SK-N-SH (cell line): ENCODE results near the gene PTGIR.

Experiments used
- CHD2 ChIP-seq: fragments of 150-350 bp; IDR thresholded peaks from 2 replicates; pipeline ENCODE4 v1.6.1; 2018; ENCODE audit warnings: low read length; ENCODE audit not compliant: partially characterized antibody
- FOSL2 ChIP-seq: IDR thresholded peaks from 2 replicates; pipeline ENCODE4 v1.4.0; 2012; ENCODE audit warnings: low read depth, mild to moderate bottlenecking, moderate library complexity, borderline replicate concordance
- JUND ChIP-seq: IDR thresholded peaks from 2 replicates; pipeline ENCODE4 v1.4.0; 2012
- MXI1 ChIP-seq: IDR thresholded peaks from 2 replicates; pipeline ENCODE4 v1.6.1; 2012; ENCODE audit warnings: mild to moderate bottlenecking, low read depth, low read length, improper control_type of control experiment
- RAD21 ChIP-seq: IDR thresholded peaks from 2 replicates; pipeline ENCODE4 v1.6.1; 2012; ENCODE audit warnings: mild to moderate bottlenecking, low read length
- RCOR1 ChIP-seq: fragments of 150-350 bp; IDR thresholded peaks from 2 replicates; pipeline ENCODE4 v1.6.1; 2017; ENCODE audit warnings: antibody characterized with exemption, low read length
- RFX5 ChIP-seq: IDR thresholded peaks from 2 replicates; pipeline ENCODE4 v1.6.1; 2012; ENCODE audit warnings: mild to moderate bottlenecking, improper control_type of control experiment, low read length
- TAF1 ChIP-seq: IDR thresholded peaks from 2 replicates; pipeline ENCODE4 v1.6.1; 2012; ENCODE audit warnings: low read depth, mild to moderate bottlenecking, low read length, moderate library complexity, borderline replicate concordance
- TCF12 ChIP-seq: IDR thresholded peaks from 2 replicates; pipeline ENCODE4 v1.4.0; 2012
- TF ChIP-seq, protein P1 (sequence below): fragments of 200-600 bp; sonication (generic); IDR thresholded peaks from 2 replicates; pipeline ENCODE4 v1.6.1; 2017; ENCODE audit warnings: antibody characterized with exemption, mild to moderate bottlenecking, moderate library complexity
- TF ChIP-seq, protein P2 (sequence below): IDR thresholded peaks from 2 replicates; pipeline ENCODE4 v1.4.0; 2012; ENCODE audit warnings: low read depth, borderline replicate concordance
- TF ChIP-seq, protein P3 (sequence below): IDR thresholded peaks from 2 replicates; pipeline ENCODE4 v1.6.1; 2012; ENCODE audit warnings: mild to moderate bottlenecking, low read depth, low read length, moderate library complexity
- TF ChIP-seq, protein P4 (sequence below): IDR thresholded peaks from 2 replicates; pipeline ENCODE4; 2012

DNA sequence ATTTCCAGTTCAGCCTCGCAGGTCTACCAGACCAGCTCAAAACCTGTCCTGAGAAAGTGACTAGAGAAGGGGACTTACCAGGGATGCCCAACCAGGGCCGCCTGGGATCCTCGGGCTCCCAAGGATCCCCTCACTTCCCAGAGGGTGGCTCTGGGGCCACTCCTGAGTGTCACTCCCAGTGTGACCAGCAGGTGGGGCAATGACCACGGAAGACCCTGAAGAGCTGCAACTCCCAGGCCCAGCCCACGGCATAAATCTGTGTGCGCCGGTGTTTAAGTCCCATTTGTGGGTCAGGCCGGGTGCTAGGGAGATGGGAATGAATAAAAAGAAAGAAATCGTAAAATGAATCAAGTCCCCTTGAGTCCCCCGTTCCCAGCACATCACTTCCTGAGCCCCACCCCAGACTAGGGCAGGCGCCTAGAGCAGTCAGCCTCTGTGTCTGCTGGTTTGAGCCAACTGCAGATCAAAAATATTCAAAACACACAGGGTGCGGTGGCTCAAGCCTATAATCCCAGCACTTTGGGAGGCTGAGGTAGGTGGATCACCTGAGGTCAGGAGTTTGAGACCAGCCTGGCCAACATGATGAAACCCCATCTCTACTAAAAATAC is 10.7 kb downstream of the PTGIR start:
- TF ChIP-seq RCOR1 (no peak), CHD2 (no peak), TAF1 (0 out of 2 replicates have a peak, but pooled peaks have one; percentile 18), FOSL2 (no peak), RFX5 (no peak), MXI1 (no peak), JUND (no peak), RAD21 (peak; percentile 92), TCF12 (no peak)
- TF ChIP-seq, protein P1, sequence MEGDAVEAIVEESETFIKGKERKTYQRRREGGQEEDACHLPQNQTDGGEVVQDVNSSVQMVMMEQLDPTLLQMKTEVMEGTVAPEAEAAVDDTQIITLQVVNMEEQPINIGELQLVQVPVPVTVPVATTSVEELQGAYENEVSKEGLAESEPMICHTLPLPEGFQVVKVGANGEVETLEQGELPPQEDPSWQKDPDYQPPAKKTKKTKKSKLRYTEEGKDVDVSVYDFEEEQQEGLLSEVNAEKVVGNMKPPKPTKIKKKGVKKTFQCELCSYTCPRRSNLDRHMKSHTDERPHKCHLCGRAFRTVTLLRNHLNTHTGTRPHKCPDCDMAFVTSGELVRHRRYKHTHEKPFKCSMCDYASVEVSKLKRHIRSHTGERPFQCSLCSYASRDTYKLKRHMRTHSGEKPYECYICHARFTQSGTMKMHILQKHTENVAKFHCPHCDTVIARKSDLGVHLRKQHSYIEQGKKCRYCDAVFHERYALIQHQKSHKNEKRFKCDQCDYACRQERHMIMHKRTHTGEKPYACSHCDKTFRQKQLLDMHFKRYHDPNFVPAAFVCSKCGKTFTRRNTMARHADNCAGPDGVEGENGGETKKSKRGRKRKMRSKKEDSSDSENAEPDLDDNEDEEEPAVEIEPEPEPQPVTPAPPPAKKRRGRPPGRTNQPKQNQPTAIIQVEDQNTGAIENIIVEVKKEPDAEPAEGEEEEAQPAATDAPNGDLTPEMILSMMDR, result peak; percentile 84
- TF ChIP-seq, protein P2, sequence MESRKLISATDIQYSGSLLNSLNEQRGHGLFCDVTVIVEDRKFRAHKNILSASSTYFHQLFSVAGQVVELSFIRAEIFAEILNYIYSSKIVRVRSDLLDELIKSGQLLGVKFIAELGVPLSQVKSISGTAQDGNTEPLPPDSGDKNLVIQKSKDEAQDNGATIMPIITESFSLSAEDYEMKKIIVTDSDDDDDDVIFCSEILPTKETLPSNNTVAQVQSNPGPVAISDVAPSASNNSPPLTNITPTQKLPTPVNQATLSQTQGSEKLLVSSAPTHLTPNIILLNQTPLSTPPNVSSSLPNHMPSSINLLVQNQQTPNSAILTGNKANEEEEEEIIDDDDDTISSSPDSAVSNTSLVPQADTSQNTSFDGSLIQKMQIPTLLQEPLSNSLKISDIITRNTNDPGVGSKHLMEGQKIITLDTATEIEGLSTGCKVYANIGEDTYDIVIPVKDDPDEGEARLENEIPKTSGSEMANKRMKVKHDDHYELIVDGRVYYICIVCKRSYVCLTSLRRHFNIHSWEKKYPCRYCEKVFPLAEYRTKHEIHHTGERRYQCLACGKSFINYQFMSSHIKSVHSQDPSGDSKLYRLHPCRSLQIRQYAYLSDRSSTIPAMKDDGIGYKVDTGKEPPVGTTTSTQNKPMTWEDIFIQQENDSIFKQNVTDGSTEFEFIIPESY, result no peak
- TF ChIP-seq, protein P3, sequence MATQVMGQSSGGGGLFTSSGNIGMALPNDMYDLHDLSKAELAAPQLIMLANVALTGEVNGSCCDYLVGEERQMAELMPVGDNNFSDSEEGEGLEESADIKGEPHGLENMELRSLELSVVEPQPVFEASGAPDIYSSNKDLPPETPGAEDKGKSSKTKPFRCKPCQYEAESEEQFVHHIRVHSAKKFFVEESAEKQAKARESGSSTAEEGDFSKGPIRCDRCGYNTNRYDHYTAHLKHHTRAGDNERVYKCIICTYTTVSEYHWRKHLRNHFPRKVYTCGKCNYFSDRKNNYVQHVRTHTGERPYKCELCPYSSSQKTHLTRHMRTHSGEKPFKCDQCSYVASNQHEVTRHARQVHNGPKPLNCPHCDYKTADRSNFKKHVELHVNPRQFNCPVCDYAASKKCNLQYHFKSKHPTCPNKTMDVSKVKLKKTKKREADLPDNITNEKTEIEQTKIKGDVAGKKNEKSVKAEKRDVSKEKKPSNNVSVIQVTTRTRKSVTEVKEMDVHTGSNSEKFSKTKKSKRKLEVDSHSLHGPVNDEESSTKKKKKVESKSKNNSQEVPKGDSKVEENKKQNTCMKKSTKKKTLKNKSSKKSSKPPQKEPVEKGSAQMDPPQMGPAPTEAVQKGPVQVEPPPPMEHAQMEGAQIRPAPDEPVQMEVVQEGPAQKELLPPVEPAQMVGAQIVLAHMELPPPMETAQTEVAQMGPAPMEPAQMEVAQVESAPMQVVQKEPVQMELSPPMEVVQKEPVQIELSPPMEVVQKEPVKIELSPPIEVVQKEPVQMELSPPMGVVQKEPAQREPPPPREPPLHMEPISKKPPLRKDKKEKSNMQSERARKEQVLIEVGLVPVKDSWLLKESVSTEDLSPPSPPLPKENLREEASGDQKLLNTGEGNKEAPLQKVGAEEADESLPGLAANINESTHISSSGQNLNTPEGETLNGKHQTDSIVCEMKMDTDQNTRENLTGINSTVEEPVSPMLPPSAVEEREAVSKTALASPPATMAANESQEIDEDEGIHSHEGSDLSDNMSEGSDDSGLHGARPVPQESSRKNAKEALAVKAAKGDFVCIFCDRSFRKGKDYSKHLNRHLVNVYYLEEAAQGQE, result no peak
- TF ChIP-seq, protein P4, sequence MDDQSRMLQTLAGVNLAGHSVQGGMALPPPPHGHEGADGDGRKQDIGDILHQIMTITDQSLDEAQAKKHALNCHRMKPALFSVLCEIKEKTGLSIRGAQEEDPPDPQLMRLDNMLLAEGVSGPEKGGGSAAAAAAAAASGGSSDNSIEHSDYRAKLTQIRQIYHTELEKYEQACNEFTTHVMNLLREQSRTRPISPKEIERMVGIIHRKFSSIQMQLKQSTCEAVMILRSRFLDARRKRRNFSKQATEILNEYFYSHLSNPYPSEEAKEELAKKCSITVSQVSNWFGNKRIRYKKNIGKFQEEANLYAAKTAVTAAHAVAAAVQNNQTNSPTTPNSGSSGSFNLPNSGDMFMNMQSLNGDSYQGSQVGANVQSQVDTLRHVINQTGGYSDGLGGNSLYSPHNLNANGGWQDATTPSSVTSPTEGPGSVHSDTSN, result no peak
